Measurements from ENCODE around the gene SPHKAP.
"Not testable (repeated sequence)": the region's sequence is repeated elsewhere in the genome, so short reads cannot be mapped to it uniquely, and the experiment has no call there.

SPHKAP gene

GRCh38 chr2:228094377-228094921 is 87.0 kb downstream of the SPHKAP start:
- DNase-seq (ENCODE audit: low read depth): no peak

GRCh38 chr2:228092056-228092455 is 89.4 kb downstream of the SPHKAP start:
- no peak for DNase-seq (ENCODE audit: low read depth)

- DNase-seq (ENCODE audit: low read depth): no peak
Measured at GRCh38 chr2:228086561-228086960, 94.9 kb downstream of the SPHKAP start.

- DNase-seq (ENCODE audit: low read depth): no peak
Measured at GRCh38 chr2:228084717-228085116, 96.8 kb downstream of the SPHKAP start.

- DNase-seq (ENCODE audit: low read depth): no peak
Measured at GRCh38 chr2:228083131-228083530, 98.4 kb downstream of the SPHKAP start.

- DNase-seq (ENCODE audit: low read depth): no peak
Measured at GRCh38 chr2:228082571-228082970, 98.9 kb downstream of the SPHKAP start.

GRCh38 chr2:228079194-228079593 is 102.3 kb downstream of the SPHKAP start:
- DNase-seq (ENCODE audit: low read depth): no peak

GRCh38 chr2:228076695-228077094 is 104.8 kb downstream of the SPHKAP start:
- not testable (repeated sequence) for DNase-seq (ENCODE audit: low read depth)

GRCh38 chr2:228072669-228073068 is 108.8 kb downstream of the SPHKAP start:
- DNase-seq (ENCODE audit: low read depth): no peak

GRCh38 chr2:228067309-228067708 is 114.2 kb downstream of the SPHKAP start:
- no peak for DNase-seq (ENCODE audit: low read depth)

- no peak for DNase-seq (ENCODE audit: low read depth)
Measured at GRCh38 chr2:228066126-228066798, 115.2 kb downstream of the SPHKAP start.

GRCh38 chr2:228065686-228066085 is 115.8 kb downstream of the SPHKAP start:
- DNase-seq (ENCODE audit: low read depth): no peak

GRCh38 chr2:228064796-228065315 is 116.6 kb downstream of the SPHKAP start:
- no peak for DNase-seq (ENCODE audit: low read depth)

GRCh38 chr2:228064024-228064423 is 117.5 kb downstream of the SPHKAP start:
- no peak for DNase-seq (ENCODE audit: low read depth)

GRCh38 chr2:228063558-228063957 is 117.9 kb downstream of the SPHKAP start:
- no peak for DNase-seq (ENCODE audit: low read depth)

GRCh38 chr2:228059735-228060134 is 121.8 kb downstream of the SPHKAP start:
- DNase-seq (ENCODE audit: low read depth): no peak

- no peak for DNase-seq (ENCODE audit: low read depth)
Measured at GRCh38 chr2:228056293-228057097, 125.0 kb downstream of the SPHKAP start.

GRCh38 chr2:228048838-228049490 is 132.5 kb downstream of the SPHKAP start:
- no peak for DNase-seq (ENCODE audit: low read depth)

- no peak for DNase-seq (ENCODE audit: low read depth)
Measured at GRCh38 chr2:228040995-228041394, 140.5 kb downstream of the SPHKAP start.

GRCh38 chr2:228039752-228040534 is 141.5 kb downstream of the SPHKAP start:
- DNase-seq (ENCODE audit: low read depth): no peak

- no peak for DNase-seq (ENCODE audit: low read depth)
Measured at GRCh38 chr2:228038967-228039366, 142.5 kb downstream of the SPHKAP start.

- DNase-seq (ENCODE audit: low read depth): no peak
Measured at GRCh38 chr2:228037915-228038314, 143.6 kb downstream of the SPHKAP start.
